Mesothelial cell of epicardium (in vitro differentiated cells): Measurements from ENCODE around the gene FBP2. TPM values are rescaled to one million over a fixed set of nuclear protein-coding genes. Genes with fewer than 3 reads are reported as not detected.
A peak's percentile ranks its signal among the peaks of the same experiment; 100 is the strongest.

Experiments used
- DNase-seq, 2 experiments: peaks; one replicate each; pipeline ENCODE4 v3.0.0; 2021; ENCODE audit warnings: low spot score in 2 of 2; ENCODE audit not compliant: unreplicated experiment in 2 of 2
- H3K27ac Mint-ChIP-seq: 2 replicates; pipeline ENCODE4 v1.8.0; 2021; ENCODE audit warnings: mixed read lengths
- H3K27me3 Mint-ChIP-seq: 2 replicates; pipeline ENCODE4 v1.8.0; 2021; ENCODE audit warnings: low read depth, mixed read lengths
- H3K36me3 Mint-ChIP-seq: 2 replicates; pipeline ENCODE4 v1.8.0; 2021; ENCODE audit warnings: mixed read lengths
- H3K4me1 Mint-ChIP-seq: 2 replicates; pipeline ENCODE4 v1.8.0; 2021; ENCODE audit warnings: mixed read lengths
- H3K4me3 Mint-ChIP-seq: 2 replicates; pipeline ENCODE4 v1.8.0; 2021; ENCODE audit warnings: mild to moderate bottlenecking, moderate library complexity, mixed read lengths
- H3K9me3 Mint-ChIP-seq: 2 replicates; pipeline ENCODE4 v1.8.0; 2021; ENCODE audit warnings: mixed read lengths
- total RNA-seq: library from RNA; stranded (reverse); gene quantifications from 3 replicates; pipeline ENCODE4 v1.2.1, GENCODE V29; 2021
- TF ChIP-seq, protein P1 (sequence below): fragments of 200-600 bp; sonication (generic); IDR thresholded peaks from one replicate; pipeline ENCODE4 v1.5.0; 2021; ENCODE audit warnings: antibody characterized with exemption; ENCODE audit not compliant: unreplicated experiment

FBP2 gene
- total RNA-seq, 1 donor from 2014 or later, result not detected

- no peaks in the 10 kb centered on the region for H3K36me3 Mint-ChIP-seq
- no peak overlapping the region for H3K4me3 Mint-ChIP-seq
- no peaks in the 10 kb centered on the region for H3K27me3 Mint-ChIP-seq
- no peak for DNase-seq
- H3K4me1 Mint-ChIP-seq, result peaks cover 40% of the 10 kb centered on the region
- no peaks in the 10 kb centered on the region for H3K9me3 Mint-ChIP-seq
- TF ChIP-seq, protein P1, sequence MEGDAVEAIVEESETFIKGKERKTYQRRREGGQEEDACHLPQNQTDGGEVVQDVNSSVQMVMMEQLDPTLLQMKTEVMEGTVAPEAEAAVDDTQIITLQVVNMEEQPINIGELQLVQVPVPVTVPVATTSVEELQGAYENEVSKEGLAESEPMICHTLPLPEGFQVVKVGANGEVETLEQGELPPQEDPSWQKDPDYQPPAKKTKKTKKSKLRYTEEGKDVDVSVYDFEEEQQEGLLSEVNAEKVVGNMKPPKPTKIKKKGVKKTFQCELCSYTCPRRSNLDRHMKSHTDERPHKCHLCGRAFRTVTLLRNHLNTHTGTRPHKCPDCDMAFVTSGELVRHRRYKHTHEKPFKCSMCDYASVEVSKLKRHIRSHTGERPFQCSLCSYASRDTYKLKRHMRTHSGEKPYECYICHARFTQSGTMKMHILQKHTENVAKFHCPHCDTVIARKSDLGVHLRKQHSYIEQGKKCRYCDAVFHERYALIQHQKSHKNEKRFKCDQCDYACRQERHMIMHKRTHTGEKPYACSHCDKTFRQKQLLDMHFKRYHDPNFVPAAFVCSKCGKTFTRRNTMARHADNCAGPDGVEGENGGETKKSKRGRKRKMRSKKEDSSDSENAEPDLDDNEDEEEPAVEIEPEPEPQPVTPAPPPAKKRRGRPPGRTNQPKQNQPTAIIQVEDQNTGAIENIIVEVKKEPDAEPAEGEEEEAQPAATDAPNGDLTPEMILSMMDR, result no peak
- no peak overlapping the region for H3K27ac Mint-ChIP-seq
Observed at GRCh38 chr9:94627287-94627686, 33.7 kb upstream of the FBP2 start.

GRCh38 chr9:94625835-94626234 lies 32.2 kb upstream of the FBP2 start:
- no peak overlapping the region for H3K4me3 Mint-ChIP-seq
- H3K36me3 Mint-ChIP-seq, result no peaks in the 10 kb centered on the region
- H3K4me1 Mint-ChIP-seq, result peaks cover 25% of the 10 kb centered on the region
- H3K27me3 Mint-ChIP-seq, result no peaks in the 10 kb centered on the region
- TF ChIP-seq, protein P1, result no peak
- no peaks in the 10 kb centered on the region for H3K9me3 Mint-ChIP-seq
- no peak for DNase-seq
- no peak overlapping the region for H3K27ac Mint-ChIP-seq

GRCh38 chr9:94624629-94625028 lies 31.0 kb upstream of the FBP2 start:
- no peak overlapping the region for H3K4me3 Mint-ChIP-seq
- H3K36me3 Mint-ChIP-seq, result no peaks in the 10 kb centered on the region
- H3K27me3 Mint-ChIP-seq, result no peaks in the 10 kb centered on the region
- peak overlapping the region; percentile 47 for H3K27ac Mint-ChIP-seq
- peaks cover 18% of the 10 kb centered on the region for H3K4me1 Mint-ChIP-seq
- no peak for DNase-seq
- TF ChIP-seq, protein P1, result no peak
- H3K9me3 Mint-ChIP-seq, result no peaks in the 10 kb centered on the region

GRCh38 chr9:94623253-94623652 lies 29.6 kb upstream of the FBP2 start:
- no peak overlapping the region for H3K4me3 Mint-ChIP-seq
- no peak overlapping the region for H3K27ac Mint-ChIP-seq
- no peaks in the 10 kb centered on the region for H3K27me3 Mint-ChIP-seq
- TF ChIP-seq, protein P1, result no peak
- no peaks in the 10 kb centered on the region for H3K36me3 Mint-ChIP-seq
- no peaks in the 10 kb centered on the region for H3K9me3 Mint-ChIP-seq
- no peak for DNase-seq
- H3K4me1 Mint-ChIP-seq, result peaks cover 25% of the 10 kb centered on the region

GRCh38 chr9:94622087-94622800 lies 28.6 kb upstream of the FBP2 start:
- peaks cover 25% of the 10 kb centered on the region for H3K4me1 Mint-ChIP-seq
- no peak overlapping the region for H3K4me3 Mint-ChIP-seq
- H3K27me3 Mint-ChIP-seq, result no peaks in the 10 kb centered on the region
- TF ChIP-seq, protein P1, result no peak
- H3K27ac Mint-ChIP-seq, result no peak overlapping the region
- no peaks in the 10 kb centered on the region for H3K9me3 Mint-ChIP-seq
- no peak for DNase-seq
- H3K36me3 Mint-ChIP-seq, result no peaks in the 10 kb centered on the region
